GM23248 (cell line): Measurements from ENCODE around the gene ST7. TPM values are rescaled to one million over a fixed set of nuclear protein-coding genes. Genes with fewer than 3 reads are reported as not detected.

Source experiments
- DNase-seq: peaks from one replicate; pipeline ENCODE4 v3.0.0-alpha.2; 2015
- H2AFZ ChIP-seq: fragments of 200-600 bp; sonication (generic); 2 replicates; pipeline ENCODE4 v1.6.1; 2016; ENCODE audit warnings: antibody characterized with exemption
- H3F3A ChIP-seq: fragments of 200-600 bp; sonication (generic); 2 replicates; pipeline ENCODE4 v1.6.1; 2016; ENCODE audit warnings: mild to moderate bottlenecking, antibody characterized with exemption, mixed run types; ENCODE audit not compliant: insufficient read depth
- H3K27ac ChIP-seq: fragments of 200-600 bp; sonication (generic); 2 replicates; pipeline ENCODE4 v1.5.1; 2016; ENCODE audit warnings: mild to moderate bottlenecking
- H3K27me3 ChIP-seq: fragments of 200-600 bp; sonication (generic); replicated peaks from 2 replicates; pipeline ENCODE4 v1.6.1; 2016; ENCODE audit warnings: mild to moderate bottlenecking; ENCODE audit not compliant: insufficient read depth
- H3K36me3 ChIP-seq: fragments of 200-600 bp; sonication (generic); 2 replicates; pipeline ENCODE4 v1.6.1; 2016; ENCODE audit warnings: low read depth, mild to moderate bottlenecking
- H3K4me1 ChIP-seq: fragments of 200-600 bp; sonication (generic); 2 replicates; pipeline ENCODE4 v1.6.1; 2016; ENCODE audit warnings: mild to moderate bottlenecking; ENCODE audit not compliant: insufficient read depth
- H3K4me2 ChIP-seq: fragments of 200-600 bp; sonication (generic); one replicate; pipeline ENCODE4 v1.6.1; 2016; ENCODE audit warnings: mild to moderate bottlenecking; ENCODE audit not compliant: unreplicated experiment
- H3K4me3 ChIP-seq: fragments of 200-600 bp; sonication (generic); 2 replicates; pipeline ENCODE4 v1.5.1; 2016; ENCODE audit warnings: mild to moderate bottlenecking
- H3K79me2 ChIP-seq: fragments of 200-600 bp; sonication (generic); 2 replicates; pipeline ENCODE4 v1.6.1; 2016; ENCODE audit warnings: mild to moderate bottlenecking; ENCODE audit not compliant: insufficient read depth
- H3K9ac ChIP-seq: fragments of 200-600 bp; sonication (generic); 2 replicates; pipeline ENCODE4 v1.6.1; 2016; ENCODE audit warnings: mild to moderate bottlenecking
- H3K9me2 ChIP-seq: fragments of 200-600 bp; sonication (generic); 2 replicates; pipeline ENCODE4 v1.6.1; 2016; ENCODE audit warnings: mixed run types, mild to moderate bottlenecking, moderate library complexity; ENCODE audit not compliant: insufficient read depth
- H3K9me3 ChIP-seq: fragments of 200-600 bp; sonication (generic); one replicate; pipeline ENCODE4 v1.6.1; 2017; ENCODE audit warnings: low read depth
- H4K20me1 ChIP-seq: fragments of 200-600 bp; sonication (generic); 2 replicates; pipeline ENCODE4 v1.6.0; 2016; ENCODE audit not compliant: insufficient read depth
- EZH2 ChIP-seq: fragments of 200-600 bp; sonication (generic); IDR thresholded peaks from 2 replicates; pipeline ENCODE4 v1.6.1; 2018; ENCODE audit warnings: antibody characterized with exemption, mild to moderate bottlenecking; ENCODE audit not compliant: insufficient read depth, poor library complexity, severe bottlenecking
- EZH2phosphoT487 ChIP-seq: fragments of 200-600 bp; sonication (generic); IDR thresholded peaks from 2 replicates; pipeline ENCODE4 v1.6.1; 2018; ENCODE audit warnings: antibody characterized with exemption, moderate library complexity, mild to moderate bottlenecking, low read depth; ENCODE audit not compliant: insufficient read depth
- WGBS, 2 experiments: methylation state at CpG; one replicate each; pipeline ENCODE4 v1.1.6; 2015 to 2017; ENCODE audit warnings: low lambda C conversion rate in 2 of 2, low coverage in 1 of 2; ENCODE audit errors: missing lambda C conversion rate in 2 of 2; 5-methylcytosine and 5-hydroxymethylcytosine counted together
- in situ Hi-C: fragments of 300-500 bp; cut with MboI; formaldehyde crosslinking; loops from 2 replicates; pipeline ENCODE4 v1.15.0; 2020
- polyA plus RNA-seq: library from polyadenylated mRNA; unstranded; fragments of >200 nt; fragmentation: Nextera tagmentation; extraction: Ambion mirVana; gene quantifications from 2 replicates; pipeline ENCODE4 v1.2.1, GENCODE V29; 2016
- total RNA-seq: library from RNA; depleted of rRNA; stranded (reverse); fragments of >200 nt; shearing (Covaris generic); gene quantifications from 2 replicates; pipeline ENCODE4 v1.2.3, GENCODE V29; 2014

Gene ST7
- total and polyA plus RNA-seq, 2 experiments from 2014 or later, result 17.8 to 21.9 TPM

DNA sequence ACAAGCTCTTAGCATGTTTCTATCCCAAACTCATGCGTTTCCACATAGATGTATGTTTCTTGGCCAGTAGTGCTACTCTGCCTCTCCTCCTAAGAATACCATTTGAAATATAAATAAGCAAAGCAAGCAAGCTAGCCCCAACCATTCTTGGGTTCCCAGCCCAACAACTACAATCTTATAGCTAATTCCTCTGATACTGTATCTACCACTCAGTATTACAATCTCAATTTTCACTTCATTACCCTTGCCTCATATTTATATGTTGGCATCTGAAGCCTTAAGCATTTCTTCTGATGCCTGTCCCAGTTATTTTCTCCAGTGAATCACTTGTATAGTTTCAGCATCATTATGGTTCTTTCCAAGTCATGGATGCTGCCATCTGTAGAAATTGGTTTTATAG, 181.1 kb downstream of the ST7 start:
- H3K4me2 ChIP-seq, result no peak overlapping the region
- no peaks in the 10 kb centered on the region for H3K27me3 ChIP-seq
- H3K79me2 ChIP-seq, result no peaks in the 10 kb centered on the region
- H2AFZ ChIP-seq, result no peak overlapping the region
- peaks cover 27% of the 10 kb centered on the region for H3F3A ChIP-seq
- peak overlapping the region; percentile 99; the same call in 1 of the 2 replicates for H3K27ac ChIP-seq
- no peaks in the 10 kb centered on the region for H4K20me1 ChIP-seq
- H3K4me3 ChIP-seq, result no peak overlapping the region
- 97 to 100% methylated on average over 1 of the region's 1 CpG for WGBS, 2 experiments
- no peaks in the 10 kb centered on the region for H3K9me3 ChIP-seq
- H3K9me2 ChIP-seq, result peaks cover 4% of the 10 kb centered on the region; the same call in 1 of the 2 replicates
- no peak for DNase-seq
- no peak for TF ChIP-seq EZH2phosphoT487
- no peak for TF ChIP-seq EZH2
- H3K36me3 ChIP-seq, result no peaks in the 10 kb centered on the region
- H3K9ac ChIP-seq, result no peak overlapping the region
- peaks cover 49% of the 10 kb centered on the region for H3K4me1 ChIP-seq
- in situ Hi-C loops, result no loop called here

DNA sequence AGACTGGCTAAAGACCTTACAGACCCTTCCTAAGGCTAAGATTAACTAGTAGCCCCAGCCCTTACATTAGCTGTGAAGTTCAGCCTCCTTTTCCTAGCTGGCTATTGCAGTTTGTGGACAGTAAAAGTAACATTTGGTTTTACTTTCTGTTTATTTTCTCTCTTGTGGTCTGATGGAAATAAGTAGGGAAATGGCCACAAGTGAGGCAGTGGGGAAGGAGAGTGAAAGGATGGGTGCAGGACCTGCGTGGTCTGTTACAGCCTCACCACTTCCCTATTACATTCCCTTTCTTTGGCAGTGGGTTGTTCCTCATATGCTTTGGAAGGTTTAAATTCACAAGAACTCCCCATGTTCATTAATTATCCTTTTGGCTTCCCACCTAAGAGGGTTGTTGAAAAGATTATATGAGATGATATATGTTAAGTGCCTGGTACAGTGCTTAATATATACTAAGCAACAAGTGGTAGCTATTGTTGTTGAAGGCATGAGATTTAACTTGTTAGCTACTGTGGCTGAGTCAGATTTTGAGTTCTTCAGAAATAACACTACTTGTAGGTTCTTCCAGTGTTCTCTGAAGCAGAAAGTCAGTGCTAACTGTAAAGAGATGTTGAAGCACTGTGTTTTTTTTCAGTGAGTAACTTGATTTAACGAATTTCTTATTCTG, 181.7 kb downstream of the ST7 start:
- no peak overlapping the region for H3K9ac ChIP-seq
- H3K4me2 ChIP-seq, result no peak overlapping the region
- H3K4me3 ChIP-seq, result no peak overlapping the region
- peaks cover 43% of the 10 kb centered on the region for H3K4me1 ChIP-seq
- no peaks in the 10 kb centered on the region for H3K27me3 ChIP-seq
- in situ Hi-C loops, result no loop called here
- H4K20me1 ChIP-seq, result no peaks in the 10 kb centered on the region
- H3K9me3 ChIP-seq, result no peaks in the 10 kb centered on the region
- no peak for DNase-seq
- H3K9me2 ChIP-seq, result peaks cover 4% of the 10 kb centered on the region; the same call in 1 of the 2 replicates
- peaks cover 27% of the 10 kb centered on the region for H3F3A ChIP-seq
- no peaks in the 10 kb centered on the region for H3K79me2 ChIP-seq
- no peaks in the 10 kb centered on the region; the same call in 1 of the 2 replicates for H3K36me3 ChIP-seq
- WGBS, 2 experiments, result 96 to 99% methylated on average over 2 of the region's 2 CpGs
- H2AFZ ChIP-seq, result no peak overlapping the region
- H3K27ac ChIP-seq, result no peak overlapping the region
- no peak for TF ChIP-seq EZH2phosphoT487
- no peak for TF ChIP-seq EZH2

DNA sequence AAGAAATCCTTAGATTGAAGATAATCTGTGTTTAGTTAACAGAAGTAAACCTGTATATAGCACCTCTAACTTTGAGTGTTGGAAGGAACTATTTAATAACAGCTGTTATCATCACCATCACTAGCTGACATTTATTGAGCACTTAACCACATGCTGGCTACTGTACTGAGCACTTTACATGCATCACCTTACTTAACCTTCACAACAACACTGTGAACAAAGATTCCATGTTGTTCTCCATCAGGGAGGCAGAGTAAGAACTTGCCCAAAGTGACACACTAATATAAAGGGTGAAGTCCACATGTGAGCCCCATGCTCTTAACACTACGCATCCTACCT, 182.2 kb downstream of the ST7 start:
- Histone ChIP-seq H3K27me3 (no peaks in the 10 kb centered on the region), H4K20me1 (no peaks in the 10 kb centered on the region), H3K36me3 (no peaks in the 10 kb centered on the region; the same call in 1 of the 2 replicates), H2AFZ (no peak overlapping the region), H3K27ac (no peak overlapping the region), H3F3A (peaks cover 27% of the 10 kb centered on the region), H3K4me2 (no peak overlapping the region), H3K9me3 (no peaks in the 10 kb centered on the region), H3K79me2 (no peaks in the 10 kb centered on the region), H3K4me1 (peaks cover 41% of the 10 kb centered on the region), H3K9ac (no peak overlapping the region), H3K4me3 (no peak overlapping the region), H3K9me2 (peaks cover 4% of the 10 kb centered on the region; the same call in 1 of the 2 replicates)
- TF ChIP-seq EZH2, result no peak
- TF ChIP-seq EZH2phosphoT487, result no peak
- 95 to 97% methylated on average over 1 of the region's 1 CpG for WGBS, 2 experiments
- in situ Hi-C loops, result no loop called here
- DNase-seq, result no peak

GRCh38 chr7:117137868-117138267, 184.6 kb downstream of the ST7 start:
- no peaks in the 10 kb centered on the region for H3K27me3 ChIP-seq
- no peaks in the 10 kb centered on the region; the same call in 1 of the 2 replicates for H3K36me3 ChIP-seq
- no peak overlapping the region for H3K4me2 ChIP-seq
- peaks cover 24% of the 10 kb centered on the region for H3K4me1 ChIP-seq
- no peak overlapping the region for H3K4me3 ChIP-seq
- peaks cover 4% of the 10 kb centered on the region; the same call in 1 of the 2 replicates for H3K9me2 ChIP-seq
- no peaks in the 10 kb centered on the region for H3K9me3 ChIP-seq
- H3K79me2 ChIP-seq, result no peaks in the 10 kb centered on the region
- H3K9ac ChIP-seq, result no peak overlapping the region
- TF ChIP-seq EZH2phosphoT487 (no peak), EZH2 (no peak)
- 90 to 94% methylated on average over 3 of the region's 3 CpGs for WGBS, 2 experiments
- in situ Hi-C loops, result no loop called here
- no peaks in the 10 kb centered on the region for H4K20me1 ChIP-seq
- DNase-seq, result no peak
- H3K27ac ChIP-seq, result no peak overlapping the region
- no peak overlapping the region for H2AFZ ChIP-seq
- peaks cover 16% of the 10 kb centered on the region for H3F3A ChIP-seq
